Stimulated activated CD4-positive, alpha-beta T cell treated with anti-CD3 and anti-CD28 coated beads, Interleukin-4, amount 100 ng/mL, for 1 hour (primary cell): ENCODE measurements around the gene SYCP2.
A peak's percentile ranks its signal among the peaks of the same experiment; 100 is the strongest.

Source experiments
- DNase-seq: peaks from one replicate; pipeline ENCODE4 v3.0.0-alpha.2; 2020

The SYCP2 gene

GRCh38 chr20:59944726-59945125, 11.3 kb upstream of the SYCP2 start:
- no peak for DNase-seq

GRCh38 chr20:59942245-59942644, 8.8 kb upstream of the SYCP2 start:
- no peak for DNase-seq

- no peak for DNase-seq
Measured at GRCh38 chr20:59940956-59941294, 7.5 kb upstream of the SYCP2 start.

- DNase-seq, result peak; percentile 89
Measured at GRCh38 chr20:59940129-59940955, 6.9 kb upstream of the SYCP2 start, which contains the start of the genes FAM217B and PPP1R3D. FAM217B (plus strand) TSS chr20:59940389; CDS start chr20:59943944, 3,555 bp downstream. PPP1R3D (minus strand) TSS chr20:59940305; CDS start chr20:59939931, 374 bp downstream.

GRCh38 chr20:59939879-59940128, 6.4 kb upstream of the SYCP2 start:
- no peak for DNase-seq

GRCh38 chr20:59939052-59939878, 5.8 kb upstream of the SYCP2 start:
- no peak for DNase-seq

GRCh38 chr20:59938696-59939051, 5.2 kb upstream of the SYCP2 start:
- no peak for DNase-seq

- DNase-seq, result no peak
Measured at GRCh38 chr20:59938221-59938620, 4.8 kb upstream of the SYCP2 start.

- DNase-seq, result no peak
Measured at GRCh38 chr20:59937150-59937549, 3.7 kb upstream of the SYCP2 start.

- no peak for DNase-seq
Measured at GRCh38 chr20:59936409-59936808, 3.0 kb upstream of the SYCP2 start.

GRCh38 chr20:59935457-59936185, 2.2 kb upstream of the SYCP2 start:
- DNase-seq, result no peak

- peak; percentile 82 for DNase-seq
Measured at GRCh38 chr20:59933849-59934585, 580 bp upstream of the SYCP2 start.

GRCh38 chr20:59932616-59933295, 681 bp downstream of the SYCP2 start:
- DNase-seq, result no peak

GRCh38 chr20:59931511-59932312, 1.7 kb downstream of the SYCP2 start:
- DNase-seq, result no peak

- DNase-seq, result no peak
Measured at GRCh38 chr20:59925899-59926298, 7.5 kb downstream of the SYCP2 start.

GRCh38 chr20:59925359-59925758, 8.1 kb downstream of the SYCP2 start:
- DNase-seq, result no peak

- DNase-seq, result no peak
Measured at GRCh38 chr20:59923514-59923913, 9.9 kb downstream of the SYCP2 start.

GRCh38 chr20:59920944-59921343, 12.5 kb downstream of the SYCP2 start:
- no peak for DNase-seq

GRCh38 chr20:59912609-59913008, 20.8 kb downstream of the SYCP2 start:
- no peak for DNase-seq

GRCh38 chr20:59911041-59911440, 22.4 kb downstream of the SYCP2 start:
- DNase-seq, result no peak

GRCh38 chr20:59908855-59909254, 24.6 kb downstream of the SYCP2 start:
- no peak for DNase-seq

- DNase-seq, result no peak
Measured at GRCh38 chr20:59903621-59904020, 29.8 kb downstream of the SYCP2 start.
